Keratinocyte (primary cell): ENCODE data around the gene CACNB4. TPM values are rescaled to one million over a fixed set of nuclear protein-coding genes. Genes with fewer than 3 reads are reported as not detected.

Source experiments
- DNase-seq: peaks from one replicate; pipeline ENCODE4 v3.0.0-alpha.2; 2011; ENCODE audit warnings: low read depth, missing footprints, low spot score
- FAIRE-seq: peaks from 2 replicates; lab custom pipeline; 2011; peaks lifted over from hg19 to GRCh38; lab: Jason Lieb, UNC
- H2AFZ ChIP-seq: 2 replicates; pipeline ENCODE4 v1.6.0; 2012; ENCODE audit warnings: low read length, control low read depth, inconsistent platforms; ENCODE audit not compliant: control insufficient read depth
- H3K27ac ChIP-seq: 2 replicates; pipeline ENCODE4 v1.5.1; 2011; ENCODE audit warnings: low read length; ENCODE audit not compliant: control insufficient read depth, insufficient read depth
- H3K27me3 ChIP-seq: 3 replicates; pipeline ENCODE4 v1.6.0; 2011; ENCODE audit warnings: low read length; ENCODE audit not compliant: control insufficient read depth, insufficient read depth; ENCODE audit errors: extremely low read depth
- H3K36me3 ChIP-seq, 2 experiments: 2 replicates in 1 of 2; 3 replicates in 1 of 2; pipeline ENCODE4 v1.5.1; 2011; ENCODE audit warnings: low read length in 2 of 2, mild to moderate bottlenecking in 1 of 2; ENCODE audit not compliant: control insufficient read depth in 2 of 2, insufficient read depth in 2 of 2; ENCODE audit errors: extremely low read depth in 1 of 2
- H3K4me1 ChIP-seq: 3 replicates; pipeline ENCODE4 v1.5.1; 2011; ENCODE audit warnings: low read length; ENCODE audit not compliant: control insufficient read depth, insufficient read depth; ENCODE audit errors: extremely low read depth
- H3K4me2 ChIP-seq: 3 replicates; pipeline ENCODE4 v1.6.0; 2011; ENCODE audit warnings: low read depth, low read length; ENCODE audit not compliant: control insufficient read depth, insufficient read depth; ENCODE audit errors: extremely low read depth
- H3K4me3 ChIP-seq, 3 experiments: fragments of 200-600 bp in 1 of 3; sonication (generic) in 1 of 3; 2 replicates in 2 of 3; 3 replicates in 1 of 3; pipeline ENCODE4 v1.5.1; 2011 to 2016; ENCODE audit warnings: low read length in 3 of 3, mild to moderate bottlenecking in 3 of 3, control low read depth in 2 of 3, inconsistent platforms in 1 of 3, low read depth in 1 of 3, mixed read lengths in 1 of 3, mixed run types in 1 of 3, moderate library complexity in 1 of 3; ENCODE audit not compliant: control insufficient read depth in 2 of 3, insufficient read depth in 2 of 3; ENCODE audit errors: extremely low read depth in 1 of 3
- H3K79me2 ChIP-seq: 2 replicates; pipeline ENCODE4 v1.6.0; 2012; ENCODE audit warnings: low read length; ENCODE audit not compliant: control insufficient read depth, insufficient read depth
- H3K9ac ChIP-seq: 3 replicates; pipeline ENCODE4 v1.6.0; 2011; ENCODE audit warnings: low read length; ENCODE audit not compliant: control insufficient read depth, insufficient read depth; ENCODE audit errors: extremely low read depth
- H3K9me1 ChIP-seq: 3 replicates; pipeline ENCODE4 v1.6.0; 2011; ENCODE audit warnings: low read length; ENCODE audit not compliant: control insufficient read depth, insufficient read depth; ENCODE audit errors: extremely low read depth
- H3K9me3 ChIP-seq: 2 replicates; pipeline ENCODE4 v1.5.1; 2012; ENCODE audit warnings: low read depth, low read length; ENCODE audit not compliant: control insufficient read depth
- H4K20me1 ChIP-seq: 3 replicates; pipeline ENCODE4 v1.6.0; 2011; ENCODE audit warnings: low read length; ENCODE audit not compliant: control insufficient read depth, insufficient read depth; ENCODE audit errors: extremely low read depth
- EZH2 ChIP-seq: IDR thresholded peaks from one replicate; pipeline ENCODE4 v1.6.1; 2012; ENCODE audit warnings: inconsistent platforms, mild to moderate bottlenecking, low read length, moderate library complexity
- dilution Hi-C: fragments of 300-500 bp; cut with MboI; formaldehyde crosslinking; loops from one replicate; pipeline ENCODE4 v1.7.0; 2020; ENCODE audit warnings: low sequenced_read_pairs; ENCODE audit not compliant: extremely low pct_ligation_motif_present
- polyA plus RNA-seq, 5 experiments: library from polyadenylated mRNA; depleted of rRNA in 3 of 5; stranded (reverse) in 3 of 5; stranded (forward) in 1 of 5; unstranded in 1 of 5; fragments of >200 nt; gene quantifications; 1 replicate in 1 of 5; 2 replicates in 3 of 5; 3 replicates in 1 of 5; pipeline versions ENCODE4 v1.2.1 to v1.2.3, GENCODE V29; 2011 to 2012; ENCODE audit warnings: missing spikeins in 2 of 5, low read depth in 1 of 5, low replicate concordance in 1 of 5
- TF ChIP-seq, protein P1 (sequence below), 3 experiments: IDR thresholded peaks in 1 of 3; conservative IDR thresholded peaks in 1 of 3; optimal IDR thresholded peaks in 1 of 3; 2 replicates in 2 of 3; 3 replicates in 1 of 3; pipeline versions ENCODE3 to v1.5.1; 2011; ENCODE audit warnings: low read length in 3 of 3, mild to moderate bottlenecking in 3 of 3, moderate library complexity in 2 of 3, control low read depth in 1 of 3, inconsistent platforms in 1 of 3; ENCODE audit not compliant: insufficient read depth in 2 of 3; ENCODE audit errors: extremely low read depth in 1 of 3

CACNB4 gene
- polyA plus RNA-seq, 1 donor (not counting 4 experiments of a cell fraction or from before 2014, with no cell fraction given) = 0.30 TPM

DNA sequence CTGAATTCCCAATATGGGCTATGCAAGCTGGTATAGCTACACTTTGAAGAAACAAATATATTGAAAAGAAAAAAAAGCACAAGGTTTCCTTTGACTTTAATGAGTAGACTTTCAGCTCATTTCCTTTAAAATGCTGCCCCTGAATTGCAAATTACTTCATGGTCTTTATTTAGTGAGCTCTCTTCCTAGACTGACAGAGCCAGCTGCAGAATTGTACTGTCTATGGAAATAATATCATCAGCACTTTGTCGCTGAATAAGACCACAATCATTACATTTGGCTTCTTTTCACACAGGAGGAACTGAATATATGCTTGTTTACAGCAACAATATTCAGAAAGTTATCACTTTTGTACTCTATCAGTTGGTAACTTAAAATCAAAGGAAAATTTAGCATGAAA lies 312.4 kb downstream of the CACNB4 start:
- Histone ChIP-seq H3K9ac (no peak overlapping the region), H3K36me3 (peaks cover 0 to 7% of the 10 kb centered on the region in 2 experiments), H3K4me2 (no peak overlapping the region), H2AFZ (no peak overlapping the region), H4K20me1 (no peaks in the 10 kb centered on the region), H3K4me3 (no peak overlapping the region), H3K9me3 (no peaks in the 10 kb centered on the region), H3K79me2 (no peaks in the 10 kb centered on the region), H3K4me1 (no peaks in the 10 kb centered on the region), H3K9me1 (no peaks in the 10 kb centered on the region), H3K27me3 (no peaks in the 10 kb centered on the region), H3K27ac (no peak overlapping the region)
- no peak for TF ChIP-seq EZH2
- TF ChIP-seq, protein P1, sequence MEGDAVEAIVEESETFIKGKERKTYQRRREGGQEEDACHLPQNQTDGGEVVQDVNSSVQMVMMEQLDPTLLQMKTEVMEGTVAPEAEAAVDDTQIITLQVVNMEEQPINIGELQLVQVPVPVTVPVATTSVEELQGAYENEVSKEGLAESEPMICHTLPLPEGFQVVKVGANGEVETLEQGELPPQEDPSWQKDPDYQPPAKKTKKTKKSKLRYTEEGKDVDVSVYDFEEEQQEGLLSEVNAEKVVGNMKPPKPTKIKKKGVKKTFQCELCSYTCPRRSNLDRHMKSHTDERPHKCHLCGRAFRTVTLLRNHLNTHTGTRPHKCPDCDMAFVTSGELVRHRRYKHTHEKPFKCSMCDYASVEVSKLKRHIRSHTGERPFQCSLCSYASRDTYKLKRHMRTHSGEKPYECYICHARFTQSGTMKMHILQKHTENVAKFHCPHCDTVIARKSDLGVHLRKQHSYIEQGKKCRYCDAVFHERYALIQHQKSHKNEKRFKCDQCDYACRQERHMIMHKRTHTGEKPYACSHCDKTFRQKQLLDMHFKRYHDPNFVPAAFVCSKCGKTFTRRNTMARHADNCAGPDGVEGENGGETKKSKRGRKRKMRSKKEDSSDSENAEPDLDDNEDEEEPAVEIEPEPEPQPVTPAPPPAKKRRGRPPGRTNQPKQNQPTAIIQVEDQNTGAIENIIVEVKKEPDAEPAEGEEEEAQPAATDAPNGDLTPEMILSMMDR (optimal IDR thresholded peaks at IDR 0.05 in 1 of 3, IDR thresholded peaks at IDR 0.05 in 1 of 3, conservative IDR thresholded peaks at IDR 0.05 in 1 of 3; ENCODE audit: extremely low read depth in 1 of 3, insufficient read depth in 2 of 3, low read length in 3 of 3) = no peak
- FAIRE-seq (no peak), DNase-seq (no peak)
- dilution Hi-C loops = no loop called here

DNA sequence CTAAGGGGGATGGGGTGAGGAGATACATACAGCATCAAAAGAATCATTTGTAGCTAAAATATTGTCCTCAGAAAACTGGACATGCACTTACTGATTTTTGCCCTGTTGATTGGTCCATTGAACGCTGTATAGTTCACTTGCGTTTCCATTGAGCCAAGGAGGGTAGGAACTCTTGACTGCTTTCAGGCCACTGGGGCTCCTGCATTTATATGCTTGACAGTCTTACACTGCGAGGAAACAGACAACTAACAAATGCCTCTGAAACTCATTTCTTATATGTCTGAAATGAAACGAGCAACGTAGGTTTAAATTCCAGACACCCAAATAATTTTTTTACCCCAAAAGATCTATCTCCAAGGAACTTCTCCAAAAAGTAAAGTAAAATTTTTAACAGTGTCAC lies 312.8 kb downstream of the CACNB4 start:
- H3K36me3 ChIP-seq = peaks cover 0 to 7% of the 10 kb centered on the region in 2 experiments
- no peak for TF ChIP-seq EZH2
- TF ChIP-seq, protein P1 (optimal IDR thresholded peaks at IDR 0.05 in 1 of 3, IDR thresholded peaks at IDR 0.05 in 1 of 3, conservative IDR thresholded peaks at IDR 0.05 in 1 of 3; ENCODE audit: extremely low read depth in 1 of 3, insufficient read depth in 2 of 3, low read length in 3 of 3) = no peak
- H3K4me3 ChIP-seq = no peak overlapping the region
- H3K4me1 ChIP-seq = no peaks in the 10 kb centered on the region
- no peak overlapping the region for H3K9ac ChIP-seq
- no peaks in the 10 kb centered on the region for H3K79me2 ChIP-seq
- H3K9me3 ChIP-seq = no peaks in the 10 kb centered on the region
- H3K9me1 ChIP-seq = no peaks in the 10 kb centered on the region
- H3K27ac ChIP-seq = no peak overlapping the region
- no peak for DNase-seq
- no peak overlapping the region for H2AFZ ChIP-seq
- H3K4me2 ChIP-seq = no peak overlapping the region
- no peak for FAIRE-seq
- dilution Hi-C loops = no loop called here
- H3K27me3 ChIP-seq = no peaks in the 10 kb centered on the region
- H4K20me1 ChIP-seq = no peaks in the 10 kb centered on the region
